Activated CD8-positive, alpha-beta memory T cell treated with anti-CD3 and anti-CD28 coated beads for 48 hours (primary cell): ENCODE measurements around the gene ZEB1.
"Not testable (repeated sequence)": the region's sequence is repeated elsewhere in the genome, so short reads cannot be mapped to it uniquely, and the experiment has no call there.

ENCODE experiments used
- DNase-seq, 3 experiments: peaks; one replicate each; pipeline ENCODE4 v3.0.0-alpha.2; 2020; ENCODE audit warnings: low read depth in 2 of 3, low spot score in 2 of 3

Gene ZEB1

GRCh38 chr10:31363696-31364095 is 44.7 kb downstream of the ZEB1 start:
- not testable (repeated sequence) for DNase-seq

GRCh38 chr10:31364238-31364637 is 45.2 kb downstream of the ZEB1 start:
- DNase-seq, result not testable (repeated sequence)

- DNase-seq, result no peak
Observed at GRCh38 chr10:31366703-31367102, 47.7 kb downstream of the ZEB1 start.

GRCh38 chr10:31368724-31369123 is 49.7 kb downstream of the ZEB1 start:
- no peak for DNase-seq

GRCh38 chr10:31372439-31372838 is 53.4 kb downstream of the ZEB1 start:
- no peak for DNase-seq

- DNase-seq, result no peak
Observed at GRCh38 chr10:31374146-31374696, 55.2 kb downstream of the ZEB1 start.

- DNase-seq, result no peak
Observed at GRCh38 chr10:31381171-31381570, 62.2 kb downstream of the ZEB1 start.

- no peak for DNase-seq
Observed at GRCh38 chr10:31381766-31382316, 62.8 kb downstream of the ZEB1 start.

GRCh38 chr10:31383810-31384588 is 65.0 kb downstream of the ZEB1 start:
- DNase-seq, result no peak

GRCh38 chr10:31384589-31384949 is 65.6 kb downstream of the ZEB1 start:
- DNase-seq, result no peak

- DNase-seq, result no peak
Observed at GRCh38 chr10:31390804-31391203, 71.8 kb downstream of the ZEB1 start.

GRCh38 chr10:31393844-31394243 is 74.8 kb downstream of the ZEB1 start:
- no peak for DNase-seq

GRCh38 chr10:31395695-31396094 is 76.7 kb downstream of the ZEB1 start:
- DNase-seq, result no peak

GRCh38 chr10:31396376-31396775 is 77.4 kb downstream of the ZEB1 start:
- no peak for DNase-seq

- DNase-seq, result no peak
Observed at GRCh38 chr10:31397852-31398251, 78.8 kb downstream of the ZEB1 start.

- DNase-seq, result no peak
Observed at GRCh38 chr10:31399171-31399570, 80.2 kb downstream of the ZEB1 start.

- no peak for DNase-seq
Observed at GRCh38 chr10:31399631-31400030, 80.6 kb downstream of the ZEB1 start.

GRCh38 chr10:31401287-31401686 is 82.3 kb downstream of the ZEB1 start:
- DNase-seq, result no peak

- no peak for DNase-seq
Observed at GRCh38 chr10:31404640-31405039, 85.6 kb downstream of the ZEB1 start.

- not testable (repeated sequence) for DNase-seq
Observed at GRCh38 chr10:31405829-31406228, 86.8 kb downstream of the ZEB1 start.

GRCh38 chr10:31412397-31412796 is 93.4 kb downstream of the ZEB1 start:
- DNase-seq, result not testable (repeated sequence)

GRCh38 chr10:31413325-31413724 is 94.3 kb downstream of the ZEB1 start:
- DNase-seq, result no peak

- DNase-seq, result no peak
Observed at GRCh38 chr10:31418481-31418880, 99.5 kb downstream of the ZEB1 start.
